ENCODE data around the gene HORMAD2. TPM values are rescaled to one million over a fixed set of nuclear protein-coding genes. Genes with fewer than 3 reads are reported as not detected.

HORMAD2 gene
- total RNA-seq, 1 experiment from 2014 or later = not detected

DNA sequence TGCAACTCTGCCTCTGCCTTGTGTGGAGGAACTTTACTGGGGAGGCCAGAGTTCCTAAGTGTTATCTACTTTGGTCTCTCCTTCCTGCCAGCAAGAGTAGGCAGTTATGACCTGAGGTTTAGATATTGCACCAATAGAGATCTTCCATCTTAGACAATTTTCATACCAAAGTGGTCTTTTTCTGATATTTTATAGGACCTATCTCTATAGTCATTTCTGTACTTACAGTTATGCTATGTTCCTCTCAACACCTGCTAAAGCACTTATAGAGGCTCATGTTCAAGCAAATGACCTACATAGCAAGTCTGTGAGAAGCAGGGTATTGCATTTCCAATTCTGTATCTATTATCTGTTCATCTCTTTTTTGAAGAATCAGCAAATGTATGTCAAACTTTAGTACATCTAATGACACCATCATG lies 80.8 kb downstream of the HORMAD2 start:
- CTCF ChIA-PET = no interaction called here

DNA sequence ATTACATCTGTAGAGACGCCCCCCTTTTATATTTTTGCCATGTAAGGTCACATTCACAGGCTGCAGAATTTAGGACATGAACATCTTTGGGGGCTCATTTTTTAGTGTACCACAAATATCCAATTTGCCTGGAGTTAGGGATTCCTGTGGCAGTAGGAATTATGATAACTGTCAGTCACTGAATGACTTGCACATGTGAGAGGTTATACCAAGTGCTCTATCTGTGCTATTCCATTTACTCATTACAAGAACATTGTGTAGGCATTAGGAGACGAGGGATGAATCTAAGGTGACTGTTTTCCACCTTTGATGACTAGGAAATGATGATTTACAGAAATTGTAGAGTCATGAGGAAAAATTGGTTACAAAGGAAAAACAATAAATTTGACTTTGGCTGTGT lies 87.0 kb downstream of the HORMAD2 start:
- POLR2A ChIA-PET (ENCODE audit: unreplicated experiment) = no interaction called here
- Histone ChIP-seq H3K36me3 (ENCODE audit: low read depth) (no peaks in the 10 kb centered on the region), H4K20me1 (ENCODE audit: insufficient read depth) (no peaks in the 10 kb centered on the region), H3K9me2 (ENCODE audit: insufficient read depth) (no peaks in the 10 kb centered on the region), H3F3A (ENCODE audit: insufficient read depth, low read depth) (no peaks in the 10 kb centered on the region), H3K79me2 (ENCODE audit: low read depth) (no peaks in the 10 kb centered on the region), H2AFZ (no peak overlapping the region), H3K27ac (no peak overlapping the region), H3K27me3 (ENCODE audit: insufficient read depth, low read depth) (no peaks in the 10 kb centered on the region), H3K4me1 (replicated peaks; ENCODE audit: insufficient read depth) (no peaks in the 10 kb centered on the region), H3K4me2 (no peak overlapping the region), H3K4me3 (no peak overlapping the region), H3K9me3 (ENCODE audit: insufficient read depth, low read depth) (no peaks in the 10 kb centered on the region)
- CTCF ChIA-PET = no interaction called here
- TF ChIP-seq, protein P1, sequence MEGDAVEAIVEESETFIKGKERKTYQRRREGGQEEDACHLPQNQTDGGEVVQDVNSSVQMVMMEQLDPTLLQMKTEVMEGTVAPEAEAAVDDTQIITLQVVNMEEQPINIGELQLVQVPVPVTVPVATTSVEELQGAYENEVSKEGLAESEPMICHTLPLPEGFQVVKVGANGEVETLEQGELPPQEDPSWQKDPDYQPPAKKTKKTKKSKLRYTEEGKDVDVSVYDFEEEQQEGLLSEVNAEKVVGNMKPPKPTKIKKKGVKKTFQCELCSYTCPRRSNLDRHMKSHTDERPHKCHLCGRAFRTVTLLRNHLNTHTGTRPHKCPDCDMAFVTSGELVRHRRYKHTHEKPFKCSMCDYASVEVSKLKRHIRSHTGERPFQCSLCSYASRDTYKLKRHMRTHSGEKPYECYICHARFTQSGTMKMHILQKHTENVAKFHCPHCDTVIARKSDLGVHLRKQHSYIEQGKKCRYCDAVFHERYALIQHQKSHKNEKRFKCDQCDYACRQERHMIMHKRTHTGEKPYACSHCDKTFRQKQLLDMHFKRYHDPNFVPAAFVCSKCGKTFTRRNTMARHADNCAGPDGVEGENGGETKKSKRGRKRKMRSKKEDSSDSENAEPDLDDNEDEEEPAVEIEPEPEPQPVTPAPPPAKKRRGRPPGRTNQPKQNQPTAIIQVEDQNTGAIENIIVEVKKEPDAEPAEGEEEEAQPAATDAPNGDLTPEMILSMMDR (conservative IDR thresholded peaks at IDR 0.05) = no peak
- no peak for TF ChIP-seq EZH2 (IDR thresholded peaks at IDR 0.05; ENCODE audit: low read depth)
- intact Hi-C loops (cut with micrococcal nuclease; ENCODE audit: unreplicated experiment) = no loop called here
- no TSS peak for BruUV-seq (replicated peaks)
- DNase-seq = no peak

More for the DNA sequence above, 80.8 kb downstream of the HORMAD2 start:
- Histone ChIP-seq H3K4me2 (no peak overlapping the region), H3K79me2 (ENCODE audit: low read depth) (no peaks in the 10 kb centered on the region), H3K4me3 (no peak overlapping the region), H3K4me1 (replicated peaks; ENCODE audit: insufficient read depth) (peaks cover 16% of the 10 kb centered on the region), H3K9me3 (ENCODE audit: insufficient read depth, low read depth) (no peaks in the 10 kb centered on the region), H2AFZ (no peak overlapping the region), H3K27ac (no peak overlapping the region), H3K27me3 (ENCODE audit: insufficient read depth, low read depth) (no peaks in the 10 kb centered on the region), H3K9me2 (ENCODE audit: insufficient read depth) (no peaks in the 10 kb centered on the region), H3K36me3 (ENCODE audit: low read depth) (no peaks in the 10 kb centered on the region), H4K20me1 (ENCODE audit: insufficient read depth) (no peaks in the 10 kb centered on the region), H3F3A (ENCODE audit: insufficient read depth, low read depth) (peaks cover 11% of the 10 kb centered on the region; the same call in 1 of the 2 replicates)
- POLR2A ChIA-PET (ENCODE audit: unreplicated experiment) = no interaction called here
- TF ChIP-seq, protein P1 (conservative IDR thresholded peaks at IDR 0.05) = no peak
- TF ChIP-seq EZH2 (IDR thresholded peaks at IDR 0.05; ENCODE audit: low read depth) = no peak
- intact Hi-C loops (cut with micrococcal nuclease; ENCODE audit: unreplicated experiment) = no loop called here
- no peak for DNase-seq
- no TSS peak for BruUV-seq (replicated peaks)

DNA sequence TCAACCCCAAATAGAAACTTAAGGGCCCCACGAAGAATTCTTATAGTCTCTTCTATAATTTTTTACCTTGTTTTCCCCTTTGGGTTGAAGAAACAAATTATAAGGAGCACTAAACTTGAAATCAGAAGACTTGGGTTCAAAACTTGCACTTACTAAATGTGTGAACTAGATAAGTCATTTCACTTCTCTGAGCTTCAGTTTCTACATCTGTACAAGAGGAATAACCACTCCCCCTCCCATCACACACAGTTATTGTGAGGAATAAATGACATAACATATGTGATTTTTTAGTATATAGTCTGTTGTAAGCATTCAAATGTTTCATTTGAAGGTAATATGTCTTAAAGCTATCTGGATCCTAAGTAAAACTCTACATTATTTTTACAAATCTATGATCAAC lies 87.5 kb downstream of the HORMAD2 start:
- H3K79me2 ChIP-seq (ENCODE audit: low read depth) = no peaks in the 10 kb centered on the region
- no peaks in the 10 kb centered on the region for H3K9me2 ChIP-seq (ENCODE audit: insufficient read depth)
- ChIA-PET POLR2A (ENCODE audit: unreplicated experiment) (no interaction called here), CTCF (no interaction called here)
- no peak for DNase-seq
- no peak overlapping the region for H3K4me2 ChIP-seq
- no peak for TF ChIP-seq EZH2 (IDR thresholded peaks at IDR 0.05; ENCODE audit: low read depth)
- TF ChIP-seq, protein P1 (conservative IDR thresholded peaks at IDR 0.05) = no peak
- no peaks in the 10 kb centered on the region for H3K27me3 ChIP-seq (ENCODE audit: insufficient read depth, low read depth)
- no peak overlapping the region for H3K27ac ChIP-seq
- H2AFZ ChIP-seq = no peak overlapping the region
- H3K4me3 ChIP-seq = no peak overlapping the region
- H3K9me3 ChIP-seq (ENCODE audit: insufficient read depth, low read depth) = no peaks in the 10 kb centered on the region
- H3K4me1 ChIP-seq (replicated peaks; ENCODE audit: insufficient read depth) = no peaks in the 10 kb centered on the region
- no TSS peak for BruUV-seq (replicated peaks)
- no peaks in the 10 kb centered on the region for H3K36me3 ChIP-seq (ENCODE audit: low read depth)
- H3F3A ChIP-seq (ENCODE audit: insufficient read depth, low read depth) = no peaks in the 10 kb centered on the region
- H4K20me1 ChIP-seq (ENCODE audit: insufficient read depth) = no peaks in the 10 kb centered on the region
- intact Hi-C loops (cut with micrococcal nuclease; ENCODE audit: unreplicated experiment) = no loop called here
